Measurements from ENCODE around the gene KIAA1217.

Gene KIAA1217

GRCh38 chr10:24568042-24568441, 359.1 kb downstream of the KIAA1217 start:
- no peak for DNase-seq

GRCh38 chr10:24569330-24569796, 360.4 kb downstream of the KIAA1217 start:
- DNase-seq = no peak

- DNase-seq = no peak
These were observed 361.1 kb downstream of the KIAA1217 start for GRCh38 chr10:24569828-24570657.

- DNase-seq = no peak
These were observed 361.9 kb downstream of the KIAA1217 start for GRCh38 chr10:24570658-24571426.

DNA sequence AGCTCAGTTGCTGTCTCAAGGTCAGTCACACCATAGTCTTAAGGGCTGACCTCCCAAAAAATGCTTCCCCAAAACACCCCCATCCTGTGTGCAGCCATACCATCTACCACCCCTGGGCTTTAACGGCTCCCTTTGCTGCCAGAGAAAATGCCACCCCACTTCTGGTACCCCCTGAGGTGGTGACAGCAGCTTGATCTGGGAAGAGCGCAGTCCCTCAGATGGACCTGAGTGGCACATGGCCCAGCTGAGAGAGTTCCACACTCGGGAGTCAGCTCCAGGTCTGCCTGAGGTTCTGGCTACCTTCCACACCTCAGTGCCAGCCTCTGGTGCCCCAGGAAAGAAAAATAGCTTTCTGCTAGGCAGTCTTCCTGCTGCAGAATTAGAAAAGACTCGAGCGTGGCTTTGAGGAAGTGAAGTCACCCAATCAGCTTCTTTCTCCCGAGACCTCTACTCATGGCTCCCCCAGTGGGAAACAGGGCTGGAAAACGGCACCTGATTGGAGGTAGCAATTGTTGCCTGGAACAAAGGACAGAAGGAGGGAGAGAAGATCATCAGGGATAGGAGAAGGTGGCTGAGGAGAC, 363.0 kb downstream of the KIAA1217 start:
- no peak for DNase-seq

DNA sequence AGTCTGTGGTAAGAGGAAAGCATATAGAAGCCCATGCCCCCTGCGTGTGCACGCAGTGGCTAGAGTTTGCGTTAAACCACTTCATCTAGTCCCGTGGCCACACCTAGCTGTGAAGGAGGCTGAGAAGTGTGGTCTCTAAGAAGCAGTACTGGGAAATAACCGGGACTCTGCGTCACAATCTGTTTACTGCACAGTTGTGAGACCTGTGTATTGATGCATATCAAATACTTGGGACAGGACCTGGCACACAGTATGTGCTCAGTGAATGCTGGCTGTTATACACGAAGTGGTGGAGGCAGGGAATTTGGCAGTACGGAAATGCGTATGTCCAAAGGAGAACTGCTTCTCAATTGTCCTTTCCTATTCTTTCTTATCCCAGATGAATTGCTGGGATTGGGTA, 365.2 kb downstream of the KIAA1217 start:
- DNase-seq = no peak

- no peak for DNase-seq
These were observed 365.7 kb downstream of the KIAA1217 start for GRCh38 chr10:24574578-24575155.

- no peak for DNase-seq
These were observed 366.6 kb downstream of the KIAA1217 start for GRCh38 chr10:24575481-24576002.

GRCh38 chr10:24579448-24579847, 370.5 kb downstream of the KIAA1217 start:
- DNase-seq = no peak

DNA sequence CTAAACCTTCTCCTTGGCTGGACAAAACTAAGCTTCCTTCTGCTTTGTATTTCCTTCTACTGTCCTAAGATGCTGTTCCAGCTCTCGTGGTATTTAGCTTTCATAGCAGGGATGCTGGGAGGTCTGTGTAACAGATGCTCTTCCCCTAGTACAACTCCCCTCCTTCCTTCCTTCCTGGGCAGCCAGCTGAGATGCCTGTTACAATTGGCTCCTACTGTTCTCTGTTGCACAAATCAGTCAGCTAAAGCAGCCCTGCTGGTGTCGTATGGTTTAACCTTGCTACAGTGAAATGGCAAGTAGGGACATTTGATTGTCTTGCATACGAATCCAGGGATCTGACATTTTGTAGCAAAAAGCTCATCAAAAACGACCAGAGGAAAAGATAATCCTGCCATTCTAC, 371.0 kb downstream of the KIAA1217 start:
- DNase-seq = no peak

- no peak for DNase-seq
These were observed 380.3 kb downstream of the KIAA1217 start for GRCh38 chr10:24589265-24589664.

GRCh38 chr10:24590697-24591457, 381.9 kb downstream of the KIAA1217 start:
- DNase-seq = no peak

DNA sequence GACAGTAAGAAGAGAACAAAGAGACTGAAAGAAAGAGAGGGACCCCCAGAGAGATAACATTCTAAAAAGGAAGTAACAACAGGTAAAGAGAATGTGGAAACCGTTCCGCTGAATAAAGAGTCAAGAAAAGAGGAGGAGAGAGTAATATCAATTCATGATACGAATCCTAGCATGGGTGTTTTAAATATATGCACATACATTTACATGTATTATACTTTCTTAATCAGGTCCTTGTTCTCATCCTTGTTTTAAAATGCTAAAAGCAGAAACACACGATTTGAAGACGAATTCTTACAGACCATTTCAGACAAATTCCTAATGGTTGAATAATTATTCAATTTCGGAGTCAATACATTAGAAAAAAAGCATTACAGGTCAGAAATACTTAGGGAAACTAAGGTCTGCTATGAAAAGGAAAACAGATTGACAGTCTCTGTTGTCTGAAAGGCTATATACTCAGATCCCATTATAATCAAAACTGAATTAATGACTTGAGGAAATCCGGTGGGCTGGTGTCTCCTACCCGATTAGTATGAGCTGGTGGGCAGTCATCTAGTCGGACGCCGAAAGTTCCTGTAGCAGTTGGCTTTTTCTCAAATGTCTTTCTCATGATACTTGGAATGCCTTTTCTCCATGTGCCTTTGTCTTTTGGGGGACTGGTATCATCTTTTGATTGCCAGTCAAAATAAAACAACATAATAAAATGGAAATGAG, 387.4 kb downstream of the KIAA1217 start:
- DNase-seq = no peak

DNA sequence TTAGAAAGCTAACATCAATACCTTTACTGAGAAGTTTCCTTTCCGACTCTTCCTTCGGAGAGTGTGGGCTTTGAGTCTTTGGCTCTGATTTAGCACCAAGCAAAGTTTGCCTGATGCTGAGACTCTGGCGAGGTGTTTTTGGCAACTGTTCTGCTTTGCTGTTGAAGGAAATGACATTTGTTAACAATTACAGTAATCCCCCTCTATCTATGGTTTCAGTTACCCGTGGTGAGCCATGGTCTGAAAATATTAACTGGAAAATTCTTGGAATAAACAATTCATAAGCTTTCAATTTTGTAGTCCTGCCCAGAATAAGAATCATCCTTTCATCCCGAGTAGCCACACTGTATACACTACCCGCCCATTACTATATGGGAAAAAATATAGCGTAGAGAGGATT, 388.5 kb downstream of the KIAA1217 start:
- no peak for DNase-seq
